Mammary epithelial cell (primary cell): ENCODE results near the gene C11orf65.

Experiments used
- EZH2 ChIP-seq: IDR thresholded peaks from 2 replicates; pipeline ENCODE4 v1.6.1; 2012; ENCODE audit warnings: low read length, inconsistent platforms, borderline replicate concordance
- TF ChIP-seq, protein P1 (sequence below), 2 donors: IDR thresholded peaks in 1 of 2; conservative IDR thresholded peaks in 1 of 2; 2 replicates each; pipeline ENCODE4 v1.5.1; 2011 to 2012; ENCODE audit warnings: inconsistent platforms in 2 of 2, low read length in 2 of 2, mild to moderate bottlenecking in 2 of 2, control low read depth in 1 of 2, low read depth in 1 of 2; ENCODE audit not compliant: insufficient read depth in 1 of 2; ENCODE audit errors: extremely low read depth in 1 of 2

- TF ChIP-seq, protein P1, sequence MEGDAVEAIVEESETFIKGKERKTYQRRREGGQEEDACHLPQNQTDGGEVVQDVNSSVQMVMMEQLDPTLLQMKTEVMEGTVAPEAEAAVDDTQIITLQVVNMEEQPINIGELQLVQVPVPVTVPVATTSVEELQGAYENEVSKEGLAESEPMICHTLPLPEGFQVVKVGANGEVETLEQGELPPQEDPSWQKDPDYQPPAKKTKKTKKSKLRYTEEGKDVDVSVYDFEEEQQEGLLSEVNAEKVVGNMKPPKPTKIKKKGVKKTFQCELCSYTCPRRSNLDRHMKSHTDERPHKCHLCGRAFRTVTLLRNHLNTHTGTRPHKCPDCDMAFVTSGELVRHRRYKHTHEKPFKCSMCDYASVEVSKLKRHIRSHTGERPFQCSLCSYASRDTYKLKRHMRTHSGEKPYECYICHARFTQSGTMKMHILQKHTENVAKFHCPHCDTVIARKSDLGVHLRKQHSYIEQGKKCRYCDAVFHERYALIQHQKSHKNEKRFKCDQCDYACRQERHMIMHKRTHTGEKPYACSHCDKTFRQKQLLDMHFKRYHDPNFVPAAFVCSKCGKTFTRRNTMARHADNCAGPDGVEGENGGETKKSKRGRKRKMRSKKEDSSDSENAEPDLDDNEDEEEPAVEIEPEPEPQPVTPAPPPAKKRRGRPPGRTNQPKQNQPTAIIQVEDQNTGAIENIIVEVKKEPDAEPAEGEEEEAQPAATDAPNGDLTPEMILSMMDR (conservative IDR thresholded peaks at IDR 0.05 in 1 of 2, IDR thresholded peaks at IDR 0.05 in 1 of 2; ENCODE audit: extremely low read depth in 1 of 2, insufficient read depth in 1 of 2, low read depth in 1 of 2, low read length in 2 of 2), result no peak
- TF ChIP-seq EZH2, result no peak
Observed at GRCh38 chr11:108333403-108333899, 133.9 kb downstream of the C11orf65 start.
